H9 (cell line): Measurements from ENCODE around the gene NEURL1B. TPM values are rescaled to one million over a fixed set of nuclear protein-coding genes. Genes with fewer than 3 reads are reported as not detected.

Source experiments
- DNase-seq: peaks from one replicate; pipeline ENCODE4 v3.0.0-alpha.2; 2017
- H2AFZ ChIP-seq: one replicate; pipeline ENCODE4 v1.6.1; 2013; ENCODE audit warnings: mild to moderate bottlenecking, low read length, control low read depth, moderate library complexity
- H2AK5ac ChIP-seq: 2 replicates; pipeline ENCODE4 v1.6.1; 2013; ENCODE audit warnings: low read length, control low read depth, mixed read lengths; ENCODE audit not compliant: insufficient read length
- H2BK120ac ChIP-seq: one replicate; pipeline ENCODE4 v1.6.1; 2013; ENCODE audit warnings: low read depth, mild to moderate bottlenecking, low read length, control low read depth, inconsistent platforms; ENCODE audit not compliant: poor library complexity, severe bottlenecking
- H2BK12ac ChIP-seq: 2 replicates; pipeline ENCODE4 v1.6.1; 2013; ENCODE audit warnings: low read length, control low read depth, mixed read lengths, low read depth; ENCODE audit not compliant: insufficient read length
- H2BK15ac ChIP-seq: 2 replicates; pipeline ENCODE4 v1.6.1; 2013; ENCODE audit warnings: low read depth, low read length, control low read depth
- H2BK20ac ChIP-seq: one replicate; pipeline ENCODE4 v1.6.1; 2013; ENCODE audit warnings: low read depth, mild to moderate bottlenecking, low read length, control low read depth, inconsistent platforms; ENCODE audit not compliant: poor library complexity, severe bottlenecking
- H2BK5ac ChIP-seq: 2 replicates; pipeline ENCODE4 v1.6.1; 2013; ENCODE audit warnings: low read length, control low read depth, mixed read lengths; ENCODE audit not compliant: insufficient read length
- H3K14ac ChIP-seq: 2 replicates; pipeline ENCODE4 v1.6.1; 2013; ENCODE audit warnings: low read length, control low read depth; ENCODE audit not compliant: insufficient read depth
- H3K18ac ChIP-seq: 2 replicates; pipeline ENCODE4 v1.6.1; 2013; ENCODE audit warnings: low read depth, mild to moderate bottlenecking, mixed read lengths, low read length, control low read depth; ENCODE audit not compliant: insufficient read length
- H3K23ac ChIP-seq: 2 replicates; pipeline ENCODE4 v1.6.1; 2013; ENCODE audit warnings: low read length, control low read depth, mixed read lengths, low read depth; ENCODE audit not compliant: insufficient read length
- H3K23me2 ChIP-seq: 2 replicates; pipeline ENCODE4 v1.6.1; 2013; ENCODE audit warnings: low read depth, mild to moderate bottlenecking, mixed read lengths, low read length, control low read depth; ENCODE audit not compliant: insufficient read length, poor library complexity, severe bottlenecking
- H3K27ac ChIP-seq: 2 replicates; pipeline ENCODE4 v1.5.1; 2013; ENCODE audit warnings: low read length, control low read depth, mixed read lengths, low read depth; ENCODE audit not compliant: insufficient read length
- H3K27me3 ChIP-seq: 2 replicates; pipeline ENCODE4 v1.6.1; 2013; ENCODE audit warnings: low read length, control low read depth, inconsistent platforms; ENCODE audit not compliant: insufficient read depth
- H3K4ac ChIP-seq: 2 replicates; pipeline ENCODE4 v1.6.1; 2013; ENCODE audit warnings: low read depth, mild to moderate bottlenecking, control low read depth, inconsistent platforms, low read length, moderate library complexity
- H3K4me1 ChIP-seq: 2 replicates; pipeline ENCODE4 v1.6.1; 2013; ENCODE audit warnings: low read length, control low read depth, inconsistent platforms; ENCODE audit not compliant: insufficient read depth
- H3K4me2 ChIP-seq: 2 replicates; pipeline ENCODE4 v1.6.1; 2013; ENCODE audit warnings: low read length, control low read depth, mixed read lengths; ENCODE audit not compliant: insufficient read length, insufficient read depth
- H3K56ac ChIP-seq: 2 replicates; pipeline ENCODE4 v1.6.1; 2013; ENCODE audit warnings: low read depth, mild to moderate bottlenecking, mixed read lengths, low read length, control low read depth; ENCODE audit not compliant: insufficient read length
- H3K79me1 ChIP-seq: 2 replicates; pipeline ENCODE4 v1.6.1; 2013; ENCODE audit warnings: low read depth, mild to moderate bottlenecking, moderate library complexity, low read length, control low read depth, inconsistent platforms; ENCODE audit not compliant: insufficient read depth, poor library complexity, severe bottlenecking
- H3K79me2 ChIP-seq: 2 replicates; pipeline ENCODE4 v1.6.1; 2013; ENCODE audit warnings: low read length, control low read depth, inconsistent platforms; ENCODE audit not compliant: insufficient read depth
- H3K9ac ChIP-seq: 2 replicates; pipeline ENCODE4 v1.6.1; 2013; ENCODE audit warnings: low read length, control low read depth, mixed read lengths; ENCODE audit not compliant: insufficient read length; ENCODE audit errors: extremely low read depth
- H3K9me3 ChIP-seq: one replicate; pipeline ENCODE4 v1.6.1; 2013; ENCODE audit warnings: low read depth, low read length, inconsistent platforms; ENCODE audit not compliant: control insufficient read depth
- H3T11ph ChIP-seq: one replicate; pipeline ENCODE4 v1.6.1; 2013; ENCODE audit warnings: mild to moderate bottlenecking, low read length, control low read depth, inconsistent platforms
- H4K20me1 ChIP-seq: one replicate; pipeline ENCODE4 v1.6.1; 2013; ENCODE audit not compliant: control insufficient read depth, insufficient read length, insufficient read depth
- H4K5ac ChIP-seq: 2 replicates; pipeline ENCODE4 v1.6.1; 2013; ENCODE audit warnings: low read depth, mild to moderate bottlenecking, mixed read lengths, low read length, control low read depth; ENCODE audit not compliant: insufficient read length
- H4K8ac ChIP-seq: replicated peaks from 2 replicates; pipeline ENCODE4 v1.6.1; 2013; ENCODE audit warnings: low read length, control low read depth, mixed read lengths, low read depth; ENCODE audit not compliant: insufficient read length
- H4K91ac ChIP-seq: 2 replicates; pipeline ENCODE4 v1.6.1; 2013; ENCODE audit warnings: low read depth, mild to moderate bottlenecking, moderate library complexity, mixed read lengths, low read length, control low read depth; ENCODE audit not compliant: insufficient read length
- H3K27ac Mint-ChIP-seq, 3 experiments: 2 replicates in 2 of 3; 3 replicates in 1 of 3; pipeline ENCODE4 v1.8.0; 2020 to 2021; ENCODE audit warnings: mixed read lengths in 3 of 3, mild to moderate bottlenecking in 1 of 3, moderate library complexity in 1 of 3
- H3K27me3 Mint-ChIP-seq: 2 replicates; pipeline ENCODE4 v1.8.0; 2021; ENCODE audit warnings: low read depth, mild to moderate bottlenecking, moderate library complexity, mixed read lengths
- H3K36me3 Mint-ChIP-seq, 3 experiments: 2 replicates in 2 of 3; 3 replicates in 1 of 3; pipeline ENCODE4 v1.8.0; 2020 to 2021; ENCODE audit warnings: low read depth in 3 of 3, mixed read lengths in 3 of 3; ENCODE audit not compliant: insufficient read depth in 1 of 3
- H3K4me1 Mint-ChIP-seq, 2 experiments: 2 replicates each; pipeline ENCODE4 v1.8.0; 2020; ENCODE audit warnings: mixed read lengths in 2 of 2
- H3K4me3 Mint-ChIP-seq, 2 experiments: 2 replicates in 1 of 2; 3 replicates in 1 of 2; pipeline ENCODE4 v1.8.0; 2020 to 2021; ENCODE audit warnings: mild to moderate bottlenecking in 2 of 2, mixed read lengths in 2 of 2, moderate library complexity in 1 of 2
- H3K9me3 Mint-ChIP-seq, 2 experiments: 2 replicates in 1 of 2; 3 replicates in 1 of 2; pipeline ENCODE4 v1.8.0; 2020; ENCODE audit warnings: mild to moderate bottlenecking in 2 of 2, mixed read lengths in 2 of 2, moderate library complexity in 1 of 2
- WGBS: extraction: QIAGEN DNeasy Blood & Tissue Kit; methylation state at CpG from one replicate; pipeline ENCODE4 v1.1.7; 2013; ENCODE audit warnings: missing lambda C conversion rate, low lambda C conversion rate, mixed read lengths; ENCODE audit not compliant: insufficient read length; ENCODE audit errors: extremely low coverage; 5-methylcytosine and 5-hydroxymethylcytosine counted together
- total RNA-seq: library from RNA; stranded (reverse); gene quantifications from 2 replicates; pipeline ENCODE4 v1.2.1, GENCODE V29; 2021
- TF ChIP-seq, protein P1 (sequence below): fragments of 200-600 bp; sonication (generic); conservative IDR thresholded peaks from 3 replicates; pipeline ENCODE4 v1.8.0; 2021; ENCODE audit warnings: antibody characterized with exemption, mild to moderate bottlenecking

NEURL1B gene
- total RNA-seq, 1 experiment from 2014 or later: 3.6 TPM

DNA sequence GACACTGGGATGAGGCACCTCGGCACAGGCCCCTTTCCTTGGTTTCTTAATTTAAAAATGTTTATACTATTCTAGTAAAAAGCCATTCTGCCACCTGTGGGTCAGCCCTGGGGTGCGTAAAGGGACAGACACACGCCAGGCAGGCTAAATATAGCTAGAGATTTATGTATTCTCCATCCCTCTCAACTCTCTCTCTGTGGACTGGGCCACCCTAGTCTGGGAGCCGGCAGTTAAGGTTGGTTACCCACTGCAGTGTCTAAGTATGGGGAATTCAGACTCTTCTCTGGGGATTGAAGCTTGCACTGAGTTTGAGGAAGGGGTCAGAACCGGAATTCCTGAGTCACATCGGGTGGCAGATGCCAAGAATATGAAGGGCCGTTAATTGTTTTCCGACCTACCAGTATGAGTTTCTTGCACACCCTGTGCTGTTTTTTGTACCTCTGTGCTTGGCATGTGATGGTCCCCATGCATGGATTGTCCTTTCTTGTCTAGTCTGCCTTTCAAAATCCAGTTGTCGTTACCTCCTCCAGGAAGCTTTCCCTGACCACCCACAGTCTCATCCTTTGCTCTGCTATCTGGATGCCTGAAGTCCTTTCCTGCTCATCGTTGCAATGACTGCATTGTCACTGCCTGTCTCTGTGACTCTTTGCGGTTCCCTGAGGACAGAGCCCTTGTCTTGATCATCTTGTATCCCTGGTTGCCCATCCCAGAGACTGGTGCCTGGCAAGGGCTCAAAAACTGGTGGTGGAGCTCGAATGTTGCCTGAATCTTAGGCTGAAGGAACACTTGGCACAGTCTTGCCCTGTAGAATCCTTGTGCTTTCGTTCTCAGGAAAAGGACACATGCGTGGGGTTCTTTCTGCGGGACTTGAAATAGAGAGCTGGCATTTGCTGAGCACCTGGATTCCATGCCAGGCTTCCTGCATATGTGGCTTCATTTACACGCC is 2.1 kb downstream of the NEURL1B start:
- Histone ChIP-seq H3K23me2 (peaks cover 10% of the 10 kb centered on the region), H2AFZ (no peak overlapping the region), H4K8ac (no peak overlapping the region), H4K20me1 (no peaks in the 10 kb centered on the region), H3T11ph (no peak overlapping the region), H2BK120ac (no peak overlapping the region), H2BK12ac (no peak overlapping the region), H3K23ac (no peak overlapping the region), H3K4me2 (no peak overlapping the region), H3K4me1 (peaks cover 7% of the 10 kb centered on the region; the same call in 1 of the 2 replicates), H2BK15ac (no peak overlapping the region), H3K9ac (no peak overlapping the region), H3K79me1 (no peaks in the 10 kb centered on the region), H3K18ac (no peak overlapping the region), H3K79me2 (no peaks in the 10 kb centered on the region), H2BK20ac (no peak overlapping the region), H2BK5ac (no peak overlapping the region), H3K27me3 (peaks cover 2% of the 10 kb centered on the region; the same call in 1 of the 2 replicates), H3K9me3 (no peaks in the 10 kb centered on the region), H3K4ac (no peak overlapping the region), H3K56ac (no peak overlapping the region), H4K91ac (no peak overlapping the region), H4K5ac (no peak overlapping the region), H2AK5ac (no peak overlapping the region), H3K14ac (no peak overlapping the region), H3K27ac (no peak overlapping the region)
- Mint-ChIP-seq H3K4me1 (peaks cover 65 to 68% of the 10 kb centered on the region in 2 experiments), H3K27ac (no peak overlapping the region), H3K27me3 (peaks cover 51% of the 10 kb centered on the region), H3K36me3 (peaks cover 0 to 6% (median 4%) of the 10 kb centered on the region in 3 experiments; a peak in 5 of 7 replicates), H3K4me3 (peak overlapping the region in 1 of 2 experiments; percentile 60; a peak in 3 of 5 replicates), H3K9me3 (no peaks in the 10 kb centered on the region)
- no peak for DNase-seq
- no CpG with 5 or more reads among the region's 16 CpGs for WGBS
- TF ChIP-seq, protein P1, sequence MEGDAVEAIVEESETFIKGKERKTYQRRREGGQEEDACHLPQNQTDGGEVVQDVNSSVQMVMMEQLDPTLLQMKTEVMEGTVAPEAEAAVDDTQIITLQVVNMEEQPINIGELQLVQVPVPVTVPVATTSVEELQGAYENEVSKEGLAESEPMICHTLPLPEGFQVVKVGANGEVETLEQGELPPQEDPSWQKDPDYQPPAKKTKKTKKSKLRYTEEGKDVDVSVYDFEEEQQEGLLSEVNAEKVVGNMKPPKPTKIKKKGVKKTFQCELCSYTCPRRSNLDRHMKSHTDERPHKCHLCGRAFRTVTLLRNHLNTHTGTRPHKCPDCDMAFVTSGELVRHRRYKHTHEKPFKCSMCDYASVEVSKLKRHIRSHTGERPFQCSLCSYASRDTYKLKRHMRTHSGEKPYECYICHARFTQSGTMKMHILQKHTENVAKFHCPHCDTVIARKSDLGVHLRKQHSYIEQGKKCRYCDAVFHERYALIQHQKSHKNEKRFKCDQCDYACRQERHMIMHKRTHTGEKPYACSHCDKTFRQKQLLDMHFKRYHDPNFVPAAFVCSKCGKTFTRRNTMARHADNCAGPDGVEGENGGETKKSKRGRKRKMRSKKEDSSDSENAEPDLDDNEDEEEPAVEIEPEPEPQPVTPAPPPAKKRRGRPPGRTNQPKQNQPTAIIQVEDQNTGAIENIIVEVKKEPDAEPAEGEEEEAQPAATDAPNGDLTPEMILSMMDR: no peak
